ENCODE data around the gene RETREG3.

The RETREG3 gene

DNA sequence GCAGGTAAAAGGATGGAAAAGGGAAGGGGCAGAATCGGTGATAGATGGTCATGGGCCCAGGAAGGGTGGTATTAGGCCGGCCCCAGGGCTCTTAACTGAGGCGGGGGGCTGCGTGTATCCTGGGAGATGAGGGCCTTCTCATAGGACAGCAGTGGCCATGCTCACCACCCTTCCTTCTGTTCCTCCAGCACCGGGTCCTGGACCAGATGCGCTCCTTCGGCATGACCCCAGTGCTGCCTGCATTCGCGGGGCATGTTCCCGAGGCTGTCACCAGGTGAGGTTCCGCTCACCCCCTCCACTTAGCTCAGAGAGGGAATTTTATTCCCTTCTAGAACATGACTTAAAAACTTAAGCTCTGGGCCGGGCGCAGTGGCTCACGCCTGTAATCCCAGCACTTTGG lies 70.7 kb downstream of the RETREG3 start:
- Histone ChIP-seq H4K20me1 (ENCODE audit: insufficient read depth, low read length) (no peaks in the 10 kb centered on the region), H3F3A (ENCODE audit: insufficient read depth, low read length) (no peaks in the 10 kb centered on the region), H3K79me2 (ENCODE audit: insufficient read depth, low read length) (no peaks in the 10 kb centered on the region), H3K27me3 (ENCODE audit: insufficient read depth, low read length) (no peaks in the 10 kb centered on the region), H3K4me3 (ENCODE audit: low read depth, low read length, poor library complexity, severe bottlenecking) (no peak overlapping the region), H3K9ac (ENCODE audit: low read length) (no peak overlapping the region), H3K9me2 (ENCODE audit: low read depth, low read length) (no peaks in the 10 kb centered on the region), H3K4me1 (ENCODE audit: insufficient read depth, low read length, severe bottlenecking) (peaks cover 21% of the 10 kb centered on the region), H3K36me3 (ENCODE audit: insufficient read depth, low read length) (peaks cover 25% of the 10 kb centered on the region), H3K27ac (ENCODE audit: low read depth, low read length, poor library complexity, severe bottlenecking) (no peak overlapping the region), H2AFZ (ENCODE audit: low read length) (no peak overlapping the region), H3K4me2 (ENCODE audit: low read length) (no peak overlapping the region), H3K9me3 (ENCODE audit: low read length) (no peaks in the 10 kb centered on the region)
- no peak for TF ChIP-seq EZH2 (IDR thresholded peaks at IDR 0.05; ENCODE audit: borderline replicate concordance, low read length)
- TF ChIP-seq, protein P1, sequence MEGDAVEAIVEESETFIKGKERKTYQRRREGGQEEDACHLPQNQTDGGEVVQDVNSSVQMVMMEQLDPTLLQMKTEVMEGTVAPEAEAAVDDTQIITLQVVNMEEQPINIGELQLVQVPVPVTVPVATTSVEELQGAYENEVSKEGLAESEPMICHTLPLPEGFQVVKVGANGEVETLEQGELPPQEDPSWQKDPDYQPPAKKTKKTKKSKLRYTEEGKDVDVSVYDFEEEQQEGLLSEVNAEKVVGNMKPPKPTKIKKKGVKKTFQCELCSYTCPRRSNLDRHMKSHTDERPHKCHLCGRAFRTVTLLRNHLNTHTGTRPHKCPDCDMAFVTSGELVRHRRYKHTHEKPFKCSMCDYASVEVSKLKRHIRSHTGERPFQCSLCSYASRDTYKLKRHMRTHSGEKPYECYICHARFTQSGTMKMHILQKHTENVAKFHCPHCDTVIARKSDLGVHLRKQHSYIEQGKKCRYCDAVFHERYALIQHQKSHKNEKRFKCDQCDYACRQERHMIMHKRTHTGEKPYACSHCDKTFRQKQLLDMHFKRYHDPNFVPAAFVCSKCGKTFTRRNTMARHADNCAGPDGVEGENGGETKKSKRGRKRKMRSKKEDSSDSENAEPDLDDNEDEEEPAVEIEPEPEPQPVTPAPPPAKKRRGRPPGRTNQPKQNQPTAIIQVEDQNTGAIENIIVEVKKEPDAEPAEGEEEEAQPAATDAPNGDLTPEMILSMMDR (IDR thresholded peaks at IDR 0.05; ENCODE audit: low read length), result no peak

DNA sequence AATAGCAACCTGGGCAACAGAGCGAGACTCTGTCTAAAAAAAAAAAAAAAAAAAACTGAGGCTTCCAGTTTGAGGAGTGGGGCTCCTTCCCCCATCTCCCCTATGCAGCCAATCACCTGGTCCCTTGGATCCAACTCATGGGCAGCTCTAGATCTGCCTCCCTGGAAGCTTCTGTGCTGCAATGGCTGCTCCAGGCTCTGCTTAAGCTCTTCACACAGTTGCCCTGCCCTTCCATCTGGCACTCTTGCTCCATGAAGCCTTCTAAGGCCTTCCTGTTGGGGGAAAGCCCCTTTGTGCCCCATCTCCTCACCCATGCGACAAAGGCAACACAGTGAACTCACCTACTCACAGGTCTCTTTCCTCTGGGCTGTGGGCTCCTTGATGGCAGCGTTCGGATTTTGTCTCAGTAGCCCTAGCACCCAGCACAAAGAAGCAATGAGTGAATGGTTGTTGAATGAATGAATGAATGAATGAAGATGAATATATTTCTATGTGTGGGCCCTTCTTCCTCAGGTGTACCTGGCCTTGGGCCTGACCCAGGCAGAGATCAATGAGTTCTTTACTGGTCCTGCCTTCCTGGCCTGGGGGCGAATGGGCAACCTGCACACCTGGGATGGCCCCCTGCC lies 71.2 kb downstream of the RETREG3 start:
- TF ChIP-seq, protein P1 (IDR thresholded peaks at IDR 0.05; ENCODE audit: low read length), result no peak
- TF ChIP-seq EZH2 (IDR thresholded peaks at IDR 0.05; ENCODE audit: borderline replicate concordance, low read length), result no peak
- Histone ChIP-seq H3K9ac (ENCODE audit: low read length) (no peak overlapping the region), H3K4me3 (ENCODE audit: low read depth, low read length, poor library complexity, severe bottlenecking) (no peak overlapping the region), H3K4me1 (ENCODE audit: insufficient read depth, low read length, severe bottlenecking) (peaks cover 21% of the 10 kb centered on the region), H3K79me2 (ENCODE audit: insufficient read depth, low read length) (no peaks in the 10 kb centered on the region), H3K9me3 (ENCODE audit: low read length) (no peaks in the 10 kb centered on the region), H4K20me1 (ENCODE audit: insufficient read depth, low read length) (no peaks in the 10 kb centered on the region), H3K27me3 (ENCODE audit: insufficient read depth, low read length) (no peaks in the 10 kb centered on the region), H3K4me2 (ENCODE audit: low read length) (no peak overlapping the region), H3K9me2 (ENCODE audit: low read depth, low read length) (no peaks in the 10 kb centered on the region), H3K27ac (ENCODE audit: low read depth, low read length, poor library complexity, severe bottlenecking) (no peak overlapping the region), H3F3A (ENCODE audit: insufficient read depth, low read length) (no peaks in the 10 kb centered on the region), H3K36me3 (ENCODE audit: insufficient read depth, low read length) (peaks cover 20% of the 10 kb centered on the region), H2AFZ (ENCODE audit: low read length) (no peak overlapping the region)

GRCh38 chr17:42537156-42537805 lies 71.9 kb downstream of the RETREG3 start:
- H2AFZ ChIP-seq (ENCODE audit: low read length), result no peak overlapping the region
- peak overlapping the region; percentile 82 for H3K4me2 ChIP-seq (ENCODE audit: low read length)
- peaks cover 21% of the 10 kb centered on the region for H3K4me1 ChIP-seq (ENCODE audit: insufficient read depth, low read length, severe bottlenecking)
- H3K9ac ChIP-seq (ENCODE audit: low read length), result peak overlapping the region; percentile 63
- no peaks in the 10 kb centered on the region for H3K9me3 ChIP-seq (ENCODE audit: low read length)
- H3K27me3 ChIP-seq (ENCODE audit: insufficient read depth, low read length), result no peaks in the 10 kb centered on the region
- peak overlapping the region; percentile 65 for H3K27ac ChIP-seq (ENCODE audit: low read depth, low read length, poor library complexity, severe bottlenecking)
- no peaks in the 10 kb centered on the region for H3F3A ChIP-seq (ENCODE audit: insufficient read depth, low read length)
- peaks cover 16% of the 10 kb centered on the region for H3K36me3 ChIP-seq (ENCODE audit: insufficient read depth, low read length)
- TF ChIP-seq EZH2 (IDR thresholded peaks at IDR 0.05; ENCODE audit: borderline replicate concordance, low read length), result no peak
- TF ChIP-seq, protein P1 (IDR thresholded peaks at IDR 0.05; ENCODE audit: low read length), result no peak
- no peaks in the 10 kb centered on the region for H3K79me2 ChIP-seq (ENCODE audit: insufficient read depth, low read length)
- H3K9me2 ChIP-seq (ENCODE audit: low read depth, low read length), result no peaks in the 10 kb centered on the region
- no peaks in the 10 kb centered on the region for H4K20me1 ChIP-seq (ENCODE audit: insufficient read depth, low read length)
- H3K4me3 ChIP-seq (ENCODE audit: low read depth, low read length, poor library complexity, severe bottlenecking), result peak overlapping the region; percentile 70
